GM11168 (cell line): Measurements from ENCODE around the gene HNRNPAB.
"Not testable (repeated sequence)": the region's sequence is repeated elsewhere in the genome, so short reads cannot be mapped to it uniquely, and the experiment has no call there.

Experiments used
- in situ Hi-C: fragments of 300-500 bp; cut with MboI; formaldehyde crosslinking; loops from one replicate; pipeline ENCODE4 v1.12.0; 2022; ENCODE audit warnings: low sequenced_read_pairs; ENCODE audit not compliant: unreplicated experiment

HNRNPAB gene

GRCh38 chr5:178194026-178194425, 10.3 kb upstream of the HNRNPAB start:
- in situ Hi-C loops: no loop called here

DNA sequence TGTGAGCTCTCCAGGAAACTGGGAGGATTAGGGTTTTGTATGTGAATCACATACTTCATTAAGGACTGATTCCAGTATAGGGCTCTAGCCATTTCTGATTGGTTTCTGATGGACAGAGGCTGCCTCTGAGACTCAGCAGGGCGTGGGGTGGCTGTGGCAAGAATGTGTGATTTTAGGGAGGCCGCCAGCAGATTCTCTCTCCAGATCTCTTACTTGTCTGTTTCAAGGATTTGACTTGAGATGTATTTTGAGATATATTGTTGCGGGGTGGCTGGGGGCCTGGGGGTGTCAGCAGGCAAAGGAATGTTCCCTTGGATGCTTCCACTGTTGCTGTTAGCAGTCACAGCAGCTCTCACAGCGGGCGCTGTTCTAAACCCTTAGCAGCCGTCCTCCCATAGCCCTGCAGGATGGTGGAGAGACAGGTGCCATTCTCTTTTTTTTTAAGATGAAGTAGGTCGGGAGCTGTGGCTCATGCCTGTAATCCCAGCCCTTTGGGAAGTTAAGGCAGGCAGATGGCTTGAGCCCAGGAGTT, 8.0 kb upstream of the HNRNPAB start:
- in situ Hi-C loops: no loop called here

DNA sequence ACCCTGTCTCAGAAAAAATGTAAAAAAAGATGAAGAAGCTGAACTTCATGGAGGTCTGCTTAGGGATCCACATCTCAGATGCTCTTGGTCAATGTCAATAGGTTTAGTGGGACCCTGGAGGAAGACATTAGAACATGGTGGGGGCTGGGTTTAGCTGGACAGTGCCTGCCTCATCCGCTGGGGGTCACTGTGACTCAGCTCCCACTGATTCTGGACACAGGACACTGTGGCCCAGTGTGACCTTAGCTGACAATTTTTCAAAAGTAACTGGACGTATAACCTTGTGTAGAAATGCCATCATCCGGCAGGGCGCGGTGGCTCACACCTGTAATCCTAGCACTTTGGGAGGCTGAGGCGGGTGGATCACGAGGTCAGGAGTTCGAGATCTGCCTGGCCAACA, 7.3 kb upstream of the HNRNPAB start:
- in situ Hi-C loops: no loop called here

GRCh38 chr5:178198151-178198550, 6.2 kb upstream of the HNRNPAB start:
- in situ Hi-C loops: not testable (repeated sequence)

DNA sequence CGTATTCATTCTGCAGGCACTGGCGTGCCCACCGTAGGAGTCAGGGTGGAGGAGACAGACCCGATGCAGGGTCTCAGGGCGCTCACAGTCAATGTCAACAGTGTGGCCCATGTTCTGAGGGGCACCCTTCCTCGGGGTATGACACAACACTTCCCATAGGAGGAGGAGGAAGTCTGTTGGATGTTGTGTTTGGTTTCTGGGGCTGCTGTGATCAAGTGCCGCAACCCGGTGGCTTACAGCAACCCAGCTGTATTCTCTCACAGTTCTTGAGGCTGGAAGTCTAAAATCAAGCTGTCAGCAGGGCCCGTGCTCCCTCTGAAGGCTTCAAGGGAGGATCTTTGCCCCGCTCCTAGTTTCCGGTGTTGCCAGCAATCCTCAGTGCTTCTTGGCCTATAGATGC, 5.6 kb upstream of the HNRNPAB start:
- in situ Hi-C loops: no loop called here

DNA sequence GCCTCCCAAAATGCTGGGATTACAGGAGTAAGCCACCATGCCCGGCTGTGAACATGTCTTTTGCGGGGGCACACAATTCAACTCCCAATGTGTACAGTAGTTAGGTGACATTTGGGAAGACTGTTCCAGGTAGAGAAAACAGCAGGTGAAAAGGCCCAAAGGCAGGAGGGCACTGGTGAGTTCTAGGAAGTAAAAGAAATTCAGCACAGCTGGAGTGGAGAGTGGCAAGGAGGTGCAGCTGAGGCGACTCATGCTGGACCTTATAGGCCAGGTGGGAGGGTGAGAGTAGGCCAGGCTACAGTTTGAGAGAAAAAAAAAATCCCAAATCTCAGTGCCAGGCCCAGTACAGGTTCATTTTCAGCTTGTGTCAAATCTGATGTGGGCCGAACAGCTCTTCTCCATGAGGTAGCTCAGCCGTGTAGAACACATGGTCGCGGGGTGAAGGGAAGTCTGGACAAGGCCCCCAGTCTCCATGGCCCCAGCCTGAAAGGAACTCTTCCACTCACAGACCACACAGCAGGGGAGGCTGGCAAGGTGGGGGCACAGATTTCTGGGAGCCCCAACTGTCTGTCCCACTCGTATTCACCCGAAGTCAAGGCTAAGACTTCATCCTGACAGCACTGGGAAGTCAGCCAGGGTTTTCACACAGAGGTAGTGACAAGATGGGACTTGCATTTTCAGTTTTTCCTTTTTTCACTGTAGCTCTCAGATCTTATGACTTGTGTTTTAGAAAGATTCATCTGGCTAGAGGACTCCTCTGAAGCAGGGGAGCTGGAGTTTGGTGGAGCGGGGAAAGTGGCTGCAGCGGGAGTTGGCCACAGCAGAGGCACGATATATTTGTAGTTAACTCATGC, 4.5 kb upstream of the HNRNPAB start:
- in situ Hi-C loops: no loop called here

DNA sequence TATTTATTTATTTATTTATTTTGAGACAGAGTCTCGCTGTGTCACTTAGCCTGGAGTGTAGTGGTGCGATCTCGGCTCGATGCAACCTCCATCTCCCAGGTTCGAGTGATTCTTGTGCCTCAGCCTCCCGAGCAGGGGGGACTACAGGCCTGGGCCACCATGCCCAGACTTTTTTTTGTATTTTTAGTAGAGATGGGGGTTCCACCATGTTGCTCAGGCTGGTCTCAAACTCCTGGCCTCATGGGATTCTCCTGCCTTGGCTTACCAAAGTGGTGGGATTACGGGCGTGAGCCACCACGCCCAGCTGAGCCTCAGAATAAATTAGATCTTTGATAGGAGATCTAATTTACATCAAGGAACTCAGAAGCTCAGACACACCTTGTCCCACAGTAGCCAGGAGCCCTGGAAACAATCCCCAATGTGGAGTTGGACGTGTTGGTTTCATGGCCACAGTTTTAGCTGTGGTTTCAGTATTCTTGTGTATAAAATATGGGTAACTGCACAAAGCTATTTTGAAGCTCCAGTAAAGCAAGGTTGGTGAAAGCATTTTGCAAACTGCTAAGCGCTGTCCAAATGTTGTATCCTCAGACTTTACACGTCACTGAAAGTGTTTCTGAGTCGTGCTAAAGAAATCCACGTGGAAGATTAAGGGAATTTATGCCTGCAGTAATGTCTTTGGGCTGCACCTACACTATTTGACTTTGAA, 3.0 kb upstream of the HNRNPAB start:
- in situ Hi-C loops: no loop called here

- in situ Hi-C loops: no loop called here
These were observed 2.5 kb upstream of the HNRNPAB start for GRCh38 chr5:178201927-178202235.

- in situ Hi-C loops: no loop called here
These were observed 1.8 kb upstream of the HNRNPAB start for GRCh38 chr5:178202541-178202940.

DNA sequence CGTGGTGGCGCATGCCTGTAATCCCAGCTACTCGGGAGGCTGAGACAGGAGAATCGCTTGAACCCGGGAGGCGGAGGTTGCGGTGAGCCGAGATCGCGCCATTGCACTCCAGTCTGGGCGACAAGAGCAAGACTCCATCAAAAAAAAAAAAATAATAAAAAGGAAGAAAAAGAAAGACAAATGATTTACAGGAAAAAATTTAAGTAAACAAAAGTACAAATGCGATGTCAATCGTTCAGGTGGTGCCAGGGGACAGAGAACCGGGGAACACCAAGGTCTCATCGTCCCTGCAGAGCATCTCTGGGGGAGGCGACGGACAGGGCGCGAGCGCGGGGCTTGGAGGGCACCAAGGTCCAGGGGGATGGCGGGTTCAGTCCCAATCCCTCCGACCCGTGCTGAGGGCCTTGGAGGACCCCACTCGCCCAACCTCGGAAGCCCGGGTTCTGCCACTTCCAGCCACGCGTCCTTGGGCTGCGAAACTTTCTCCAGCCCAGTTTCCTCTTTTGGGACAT, 607 bp upstream of the HNRNPAB start:
- in situ Hi-C loops: no loop called here

DNA sequence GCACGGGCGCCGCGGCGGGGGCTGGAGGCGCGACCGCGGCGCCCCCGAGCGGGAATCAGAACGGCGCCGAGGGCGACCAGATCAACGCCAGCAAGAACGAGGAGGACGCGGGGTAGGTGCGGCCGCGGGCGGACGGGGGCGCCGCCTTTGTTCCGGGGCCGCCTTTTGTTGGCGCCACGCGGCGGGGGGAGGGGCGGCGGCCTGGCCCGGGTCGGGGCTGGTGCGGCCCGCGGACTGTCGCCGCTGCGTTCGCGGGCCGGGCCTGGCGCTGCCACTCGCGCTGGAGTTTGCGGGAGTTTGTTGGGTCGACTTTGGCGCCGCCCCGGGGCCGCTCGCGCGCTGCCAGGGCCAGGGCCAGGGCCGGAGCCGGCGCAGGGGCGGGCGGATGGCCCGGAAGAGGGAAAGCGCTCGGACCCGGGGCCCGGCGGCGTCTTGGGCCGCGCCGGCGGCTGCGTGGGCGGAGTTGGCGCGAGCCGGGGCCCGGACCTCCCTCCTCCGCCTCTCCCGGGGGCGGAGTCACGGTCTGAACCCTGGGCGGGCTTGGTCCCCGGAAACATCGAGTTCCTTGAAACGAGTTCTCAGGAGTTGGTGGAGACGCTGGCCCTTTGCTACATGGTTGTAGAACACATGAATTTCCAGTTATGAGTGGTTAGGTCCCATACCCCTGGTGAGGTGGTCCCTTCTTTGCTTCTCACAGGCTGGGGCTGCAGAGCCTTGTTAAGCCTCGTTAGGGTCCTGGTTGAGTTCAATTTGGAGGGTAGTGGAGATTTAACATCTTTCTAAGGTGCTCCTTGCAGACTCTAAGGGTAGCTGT, 809 bp downstream of the HNRNPAB start:
- in situ Hi-C loops: no loop called here

DNA sequence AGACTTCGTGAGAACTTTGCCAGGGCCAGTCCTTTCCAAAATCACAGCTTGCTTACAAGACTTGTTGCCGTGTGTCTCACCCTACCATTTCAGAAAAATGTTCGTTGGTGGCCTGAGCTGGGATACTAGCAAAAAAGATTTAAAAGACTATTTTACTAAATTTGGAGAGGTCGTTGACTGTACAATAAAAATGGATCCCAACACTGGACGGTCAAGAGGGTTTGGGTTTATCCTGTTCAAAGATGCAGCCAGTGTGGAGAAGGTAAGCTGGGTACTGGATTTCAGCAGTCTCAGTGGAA, 1.4 kb downstream of the HNRNPAB start:
- in situ Hi-C loops: no loop called here

DNA sequence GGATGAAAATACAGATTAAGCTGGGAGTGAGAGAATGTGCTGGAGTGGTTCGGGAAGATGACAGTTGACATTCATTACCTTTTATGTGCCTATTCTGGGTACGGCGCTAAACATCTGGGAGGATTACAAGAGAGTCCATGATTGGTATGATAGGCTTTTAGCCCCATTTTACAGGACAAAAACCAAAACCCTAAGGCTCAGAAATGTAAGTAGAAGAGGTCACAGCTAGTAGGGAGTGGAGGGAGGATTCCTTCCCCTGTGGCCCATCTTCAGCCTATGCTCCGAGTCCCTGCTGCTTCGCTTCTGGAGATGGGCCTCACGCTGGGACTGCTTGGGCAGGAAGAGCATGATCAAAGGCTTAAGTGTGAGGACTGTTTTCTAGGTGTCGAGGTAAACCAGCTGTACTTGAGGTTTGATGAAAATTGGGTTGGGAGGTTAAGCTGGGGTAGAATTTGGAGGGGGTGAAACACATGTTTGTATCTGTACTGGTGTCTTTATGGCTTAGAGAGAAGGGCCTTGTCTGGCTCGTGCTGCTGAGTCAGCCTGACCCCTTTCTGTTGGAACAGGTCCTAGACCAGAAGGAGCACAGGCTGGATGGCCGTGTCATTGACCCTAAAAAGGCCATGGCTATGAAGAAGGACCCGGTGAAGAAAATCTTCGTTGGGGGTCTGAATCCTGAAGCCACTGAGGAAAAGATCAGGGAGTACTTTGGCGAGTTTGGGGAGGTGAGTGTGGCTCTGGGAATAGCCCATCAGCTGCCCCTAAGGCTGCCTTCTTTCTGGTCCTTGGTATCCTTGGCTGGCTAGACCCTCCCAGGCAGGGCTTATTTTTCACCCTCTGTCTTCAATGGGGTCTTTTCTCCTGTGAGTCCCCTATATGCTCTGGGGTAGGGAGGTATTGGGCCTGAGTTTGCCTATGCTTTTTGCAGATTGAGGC, 2.1 kb downstream of the HNRNPAB start:
- in situ Hi-C loops: no loop called here

- in situ Hi-C loops: no loop called here
These were observed 3.0 kb downstream of the HNRNPAB start for GRCh38 chr5:178207183-178207916.

DNA sequence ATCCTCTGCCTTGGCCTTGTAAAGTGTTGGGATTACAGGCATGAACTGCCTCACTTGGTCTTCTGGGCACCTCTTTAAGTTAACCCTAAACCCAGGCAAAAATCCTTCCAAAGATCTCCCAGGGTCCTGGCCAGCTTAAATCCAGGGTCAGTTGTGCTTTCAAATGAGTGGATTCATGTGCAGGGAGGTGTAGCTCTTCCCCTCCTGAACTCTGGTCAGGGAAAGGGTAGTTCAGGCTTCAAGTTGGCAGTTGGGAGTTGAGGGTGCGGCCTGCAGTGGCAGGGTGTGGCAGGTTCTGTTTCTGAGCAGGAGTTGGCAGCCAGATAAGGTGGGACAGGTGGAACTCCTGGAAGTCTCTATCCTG, 3.6 kb downstream of the HNRNPAB start:
- in situ Hi-C loops: no loop called here

GRCh38 chr5:178208540-178209227, 4.4 kb downstream of the HNRNPAB start:
- in situ Hi-C loops: no loop called here

GRCh38 chr5:178209334-178210072, 5.2 kb downstream of the HNRNPAB start:
- in situ Hi-C loops: no loop called here

GRCh38 chr5:178210073-178210535, 5.8 kb downstream of the HNRNPAB start:
- in situ Hi-C loops: no loop called here
